Activated T-cell treated with anti-CD3 and anti-CD28 coated beads, Interleukin-2, amount 50 U/mL, for 72 hours (primary cell): ENCODE data around the gene LMNTD2. TPM values are rescaled to one million over a fixed set of nuclear protein-coding genes. Genes with fewer than 3 reads are reported as not detected.

Source experiments
- ATAC-seq, 2 donors: fragments of 150-1000 bp; cut with Tn5 transposase; replicated peaks in 1 of 2; 2 replicates each; pipeline ENCODE4 v1.10.0; 2021; ENCODE audit warnings: moderate library complexity in 2 of 2, mild to moderate bottlenecking in 1 of 2
- DNase-seq, 2 donors: peaks; one replicate each; pipeline ENCODE4 v3.0.0; 2021 to 2022; ENCODE audit warnings: mixed read lengths in 1 of 2
- H3K27ac Mint-ChIP-seq: one replicate; pipeline ENCODE4 v1.8.0; 2022; ENCODE audit warnings: mild to moderate bottlenecking, moderate library complexity, mixed read lengths
- H3K27me3 Mint-ChIP-seq: one replicate; pipeline ENCODE4 v1.8.0; 2022; ENCODE audit warnings: low read depth, mixed read lengths
- H3K36me3 Mint-ChIP-seq, 2 donors: one replicate each; pipeline ENCODE4 v1.8.0; 2022; ENCODE audit warnings: mixed read lengths in 2 of 2, mild to moderate bottlenecking in 1 of 2; ENCODE audit not compliant: insufficient read depth in 2 of 2
- H3K4me1 Mint-ChIP-seq: one replicate; pipeline ENCODE4 v1.8.0; 2022; ENCODE audit warnings: low read depth, mixed read lengths
- H3K4me3 Mint-ChIP-seq, 2 donors: one replicate each; pipeline ENCODE4 v1.8.0; 2022; ENCODE audit warnings: mild to moderate bottlenecking in 2 of 2, mixed read lengths in 2 of 2, moderate library complexity in 2 of 2
- H3K9me3 Mint-ChIP-seq, 2 donors: one replicate each; pipeline ENCODE4 v1.8.0; 2022; ENCODE audit warnings: mixed read lengths in 2 of 2
- total RNA-seq, 2 donors: library from RNA; stranded (reverse); gene quantifications; one replicate each; pipeline ENCODE4 v1.2.3, GENCODE V29; 2022

LMNTD2 gene
- total RNA-seq, 2 donors from 2014 or later = 3.1 to 5.5 TPM

GRCh38 chr11:507727-508515, 52.6 kb downstream of the LMNTD2 start:
- Mint-ChIP-seq H3K9me3 (no peaks in the 10 kb centered on the region), H3K36me3 (peaks cover 2 to 4% of the 10 kb centered on the region in 2 donors), H3K27me3 (no peaks in the 10 kb centered on the region), H3K4me3 (peak overlapping the region; percentile 97), H3K27ac (no peak overlapping the region), H3K4me1 (peaks cover 35% of the 10 kb centered on the region)
- no peak for ATAC-seq
- no peak for DNase-seq

DNA sequence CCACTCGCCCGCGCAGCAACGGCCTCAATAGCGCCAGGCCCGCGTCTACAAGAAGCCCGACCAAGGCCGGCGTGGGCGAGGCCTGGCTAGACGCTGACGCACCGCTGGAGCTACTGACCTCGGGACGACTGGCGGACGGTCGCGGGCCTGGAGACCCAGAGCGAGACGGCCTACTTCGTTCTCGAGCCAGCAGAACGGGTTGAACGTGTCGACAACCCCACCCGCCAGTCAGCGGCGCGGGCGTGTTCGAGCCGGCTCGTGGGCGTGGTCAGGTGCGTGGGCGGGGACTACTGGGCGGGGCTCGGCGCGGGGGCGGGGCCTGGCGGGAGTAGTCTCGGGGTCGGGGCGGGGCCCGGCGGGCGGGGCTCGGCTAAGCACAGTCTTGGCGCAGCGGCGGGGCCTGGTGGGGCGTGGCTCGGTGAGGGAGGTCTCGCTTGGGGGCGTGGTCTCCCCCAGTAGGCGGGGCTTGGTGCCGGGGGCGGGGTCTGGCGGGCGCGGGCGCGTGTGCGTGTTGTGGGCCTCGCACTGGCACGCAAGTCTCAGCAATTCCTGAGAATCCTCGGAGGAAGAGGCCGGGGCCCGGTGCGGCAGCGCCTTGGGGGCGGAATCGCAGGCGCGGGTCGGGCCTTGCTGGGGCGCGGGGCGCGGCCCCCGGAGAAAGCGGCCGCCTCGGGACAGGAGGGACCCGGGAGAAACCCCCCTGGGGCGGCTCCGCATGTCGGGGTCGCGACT, 53.4 kb downstream of the LMNTD2 start, which contains the start of gene RNH1:
RNH1 (minus strand) TSS at position 248 of the 732 bp plus-strand sequence. CDS start 5,080 bp downstream, outside the sequence.
- ATAC-seq (peak; percentile 77 to 80), DNase-seq (peak; percentile 100)
- Mint-ChIP-seq H3K4me1 (peaks cover 29% of the 10 kb centered on the region), H3K27me3 (no peaks in the 10 kb centered on the region), H3K9me3 (no peaks in the 10 kb centered on the region), H3K4me3 (peak within 1 kb of the TSS; percentile 97), H3K36me3 (peaks cover 2 to 4% of the 10 kb centered on the region in 2 donors), H3K27ac (peak within 1 kb of the TSS; percentile 98)

DNA sequence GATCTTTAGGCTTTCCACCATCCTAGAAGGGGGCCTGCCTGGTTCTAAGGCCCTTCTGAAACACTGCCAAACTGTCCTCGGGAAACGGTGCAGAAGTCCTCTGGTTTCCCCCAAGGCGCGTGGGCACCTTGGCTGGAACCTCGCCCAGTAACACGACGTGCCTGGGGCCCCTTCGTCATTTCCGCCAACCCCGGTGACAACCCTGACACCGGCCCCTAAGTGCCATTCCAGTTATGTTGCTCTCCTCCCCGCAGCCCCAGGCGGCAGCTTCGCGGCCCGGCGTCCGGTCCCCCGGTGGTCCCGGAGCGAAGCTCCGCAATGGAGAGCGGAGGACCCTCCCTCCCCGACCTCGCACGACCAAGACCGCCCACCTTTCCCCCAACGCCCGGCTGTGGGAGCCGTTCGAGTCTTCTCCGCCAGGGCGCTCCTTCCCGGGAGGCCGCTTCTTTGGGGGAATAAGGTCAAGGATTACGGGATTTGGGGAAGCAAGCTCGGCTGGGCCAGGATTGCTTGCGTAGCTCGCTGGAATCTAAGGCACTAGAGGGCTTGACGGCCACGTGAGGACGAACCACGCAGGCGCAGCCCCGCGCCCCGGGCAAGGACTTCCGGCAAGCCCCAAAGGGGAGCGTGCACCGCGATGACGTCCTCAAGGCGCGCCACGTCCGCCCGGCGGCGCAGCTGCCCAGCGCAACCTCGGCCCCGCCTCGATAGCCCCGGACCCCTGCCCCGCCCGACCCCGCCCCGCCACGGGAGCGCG, 54.1 kb downstream of the LMNTD2 start:
- Mint-ChIP-seq H3K27ac (peak overlapping the region; percentile 98), H3K9me3 (no peaks in the 10 kb centered on the region), H3K36me3 (peaks cover 2 to 5% of the 10 kb centered on the region in 2 donors), H3K27me3 (no peaks in the 10 kb centered on the region), H3K4me1 (peaks cover 29% of the 10 kb centered on the region), H3K4me3 (peak overlapping the region; percentile 97)
- DNase-seq (peak; percentile 98 to 99), ATAC-seq (peak; percentile 83)

DNA sequence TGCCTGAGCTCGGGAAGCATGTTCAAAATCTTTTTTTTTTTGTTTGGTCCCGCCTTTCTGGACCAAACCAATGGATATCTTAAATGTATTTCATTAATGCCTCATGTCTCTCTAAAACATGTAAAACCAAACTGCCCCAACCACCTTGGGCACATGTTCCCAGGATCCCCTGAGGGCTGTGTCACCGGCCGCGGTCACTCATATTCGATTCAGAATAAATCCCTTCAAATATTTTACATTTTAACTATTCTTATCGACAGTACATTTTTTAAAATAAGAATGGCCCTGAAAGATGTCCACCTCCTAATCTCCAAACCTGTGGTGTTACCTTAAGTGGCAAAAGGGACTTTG, 55.6 kb downstream of the LMNTD2 start:
- DNase-seq = no peak
- no peak for ATAC-seq
- no peak overlapping the region for H3K27ac Mint-ChIP-seq
- peaks cover 29% of the 10 kb centered on the region for H3K4me1 Mint-ChIP-seq
- peaks cover 2 to 8% of the 10 kb centered on the region in 2 donors for H3K36me3 Mint-ChIP-seq
- H3K4me3 Mint-ChIP-seq = peak overlapping the region; percentile 97
- no peaks in the 10 kb centered on the region for H3K9me3 Mint-ChIP-seq
- H3K27me3 Mint-ChIP-seq = no peaks in the 10 kb centered on the region

Other genes with a start within 250 kb of the LMNTD2 start
- gene IFITM1, start 246.7 kb downstream of the LMNTD2 start, total RNA-seq = 100 to 1,000 TPM; 306 to 384 TPM
- 10 to 100 TPM; 24.4 to 75.8 TPM for gene IFITM3, start 239.9 kb downstream of the LMNTD2 start, total RNA-seq
- 1 to 10 TPM; 2.1 to 2.7 TPM for gene B4GALNT4, start 191.2 kb downstream of the LMNTD2 start, total RNA-seq
- 1 to 10 TPM in 1 of 2 donors, under 1 TPM in 1; 0.16 to 1.2 TPM for gene PKP3, start 166.5 kb downstream of the LMNTD2 start, total RNA-seq
- gene SIGIRR, start 145.7 kb downstream of the LMNTD2 start, total RNA-seq = 10 to 100 TPM; 59.3 to 68.4 TPM
- 10 to 100 TPM; 34.3 to 56.5 TPM for gene ANO9, start 118.7 kb downstream of the LMNTD2 start, total RNA-seq
- gene PTDSS2, start 110.5 kb downstream of the LMNTD2 start, total RNA-seq = 10 to 100 TPM; 20.6 to 22.5 TPM
- 10 to 100 TPM; 88.9 to 95.3 TPM for gene RNH1, start 53.5 kb downstream of the LMNTD2 start, total RNA-seq
- 10 to 100 TPM; 28.8 to 40.1 TPM for gene HRAS, start 25.2 kb downstream of the LMNTD2 start, total RNA-seq
- gene LRRC56, start 23.2 kb downstream of the LMNTD2 start, total RNA-seq = 1 to 10 TPM; 1.2 to 3.1 TPM
- 10 to 100 TPM; 13.5 to 14.2 TPM for gene RASSF7, start 232 bp upstream of the LMNTD2 start, total RNA-seq
- gene PHRF1, start 15.7 kb upstream of the LMNTD2 start, total RNA-seq = 10 to 100 TPM; 29.7 to 31.0 TPM
- 10 to 100 TPM; 46.7 to 95.8 TPM for gene IRF7, start 55.2 kb upstream of the LMNTD2 start, total RNA-seq
- gene CDHR5, start 64.2 kb upstream of the LMNTD2 start, total RNA-seq = under 1 TPM in 1 of 2 donors, not detected in 1; 0.09 TPM
- gene SCT, start 66.4 kb upstream of the LMNTD2 start, total RNA-seq = not detected
- gene DRD4, start 76.5 kb upstream of the LMNTD2 start, total RNA-seq = 1 to 10 TPM; 1.7 to 2.0 TPM
- 10 to 100 TPM; 40.5 to 66.1 TPM for gene DEAF1, start 134.5 kb upstream of the LMNTD2 start, total RNA-seq
- gene TMEM80, start 135.1 kb upstream of the LMNTD2 start, total RNA-seq = 10 to 100 TPM; 17.0 to 17.8 TPM
- gene EPS8L2, start 145.5 kb upstream of the LMNTD2 start, total RNA-seq = 10 to 100 TPM; 11.4 to 15.7 TPM
- gene TALDO1, start 186.7 kb upstream of the LMNTD2 start, total RNA-seq = 100 to 1,000 TPM; 152 to 155 TPM
- gene GATD1, start 216.7 kb upstream of the LMNTD2 start, total RNA-seq = 10 to 100 TPM; 31.9 to 34.4 TPM
- gene CEND1, start 229.4 kb upstream of the LMNTD2 start, total RNA-seq = 1 to 10 TPM; 1.4 to 1.6 TPM
- gene SLC25A22, start 237.5 kb upstream of the LMNTD2 start, total RNA-seq = 10 to 100 TPM; 30.8 to 40.2 TPM
- gene PIDD1, start 244.5 kb upstream of the LMNTD2 start, total RNA-seq = 10 to 100 TPM; 25.2 to 34.2 TPM
- 1,000 to 10,000 TPM; 3,054 to 3,114 TPM for gene RPLP2, start 249.2 kb upstream of the LMNTD2 start, total RNA-seq